Stomach (tissue), 9 donors: ENCODE data around the gene SCN8A. TPM values are rescaled to one million over a fixed set of nuclear protein-coding genes. Genes with fewer than 3 reads are reported as not detected.

Experiments used
- DNase-seq, 2 donors: peaks; one replicate each; pipeline versions ENCODE4 v3.0.0 to v3.0.0-alpha.2; 2013 to 2019
- H3K27ac ChIP-seq, 5 donors: fragments of 200-600 bp in 4 of 5; sonication (generic) in 4 of 5; one replicate each; pipeline ENCODE4 v1.5.1; 2013 to 2019; ENCODE audit warnings: mild to moderate bottlenecking in 1 of 5, moderate library complexity in 1 of 5
- H3K27me3 ChIP-seq, 3 donors: fragments of 200-600 bp; sonication (generic); one replicate each; pipeline ENCODE4 v1.5.1; 2017 to 2019; ENCODE audit warnings: mixed run types in 1 of 3
- H3K36me3 ChIP-seq, 4 donors: fragments of 200-600 bp; sonication (generic); 1 replicate in 3 of 4; 2 replicates in 1 of 4; pipeline ENCODE4 v1.5.1; 2016 to 2019
- H3K4me1 ChIP-seq, 4 donors: fragments of 200-600 bp; sonication (generic); one replicate each; pipeline ENCODE4 v1.5.1; 2016 to 2019
- H3K4me3 ChIP-seq, 4 donors: fragments of 200-600 bp; sonication (generic) in 3 of 4; one replicate each; pipeline ENCODE4 v1.5.1; 2016 to 2019; ENCODE audit warnings: mild to moderate bottlenecking in 1 of 4
- H3K9me3 ChIP-seq, 4 donors: fragments of 200-600 bp; sonication (generic); one replicate each; pipeline ENCODE4 v1.5.1; 2016 to 2019
- EP300 ChIP-seq: sonication (generic); formaldehyde crosslinking; IDR thresholded peaks from one replicate; pipeline ENCODE4 v1.6.1; 2017; ENCODE audit warnings: antibody characterized with exemption
- POLR2A ChIP-seq, 4 donors: fragments of 450-650 bp; IDR thresholded peaks; one replicate each; pipeline ENCODE4 v1.6.1; 2016; ENCODE audit warnings: antibody characterized with exemption in 4 of 4, control low read depth in 2 of 4, mild to moderate bottlenecking in 1 of 4, moderate library complexity in 1 of 4
- POLR2AphosphoS5 ChIP-seq, 3 donors: sonication (generic); formaldehyde crosslinking; IDR thresholded peaks; one replicate each; pipeline ENCODE4 v1.6.1; 2016; ENCODE audit warnings: antibody characterized with exemption in 3 of 3
- WGBS, 5 donors: extraction: QIAGEN DNeasy Blood & Tissue Kit in 3 of 5; methylation state at CpG; one replicate each; pipeline versions ENCODE4 v1.1.5 to v1.1.7; 2013 to 2018; 5-methylcytosine and 5-hydroxymethylcytosine counted together
- intact Hi-C: fragments of 100-400 bp; cut with DNase I; formaldehyde crosslinking; loops from one replicate; pipeline ENCODE4 v1.15.1; 2023; ENCODE audit warnings: low total_unique reads
- polyA plus RNA-seq, 3 donors: library from polyadenylated mRNA; stranded (reverse); fragments of 200-250 nt; gene quantifications; one replicate each; pipeline ENCODE4 v1.2.3, GENCODE V29; 2013
- total RNA-seq, 5 donors: library from RNA; depleted of rRNA; stranded (reverse); fragments of >200 nt; gene quantifications; one replicate each; pipeline versions ENCODE4 v1.1.0 to v1.2.3, GENCODE V29; 2014 to 2016
- TF ChIP-seq, protein P1 (sequence below), 7 experiments: fragments of 450-650 bp in 4 of 7; fragments of 200-600 bp in 3 of 7; sonication (generic) in 3 of 7; IDR thresholded peaks; one replicate each; pipeline ENCODE4 v1.5.1; 2016 to 2019; ENCODE audit warnings: antibody characterized with exemption in 7 of 7, control low read depth in 2 of 7, mild to moderate bottlenecking in 1 of 7
- donor health status: healthy with polysubstance abuse.
- donor health status: Bipolar disorder and iron deficiency.
- donor health status: healthy.

Gene SCN8A
- total and polyA plus RNA-seq, 8 donors, result 0.08 to 19.6 (median 1.2) TPM

DNA sequence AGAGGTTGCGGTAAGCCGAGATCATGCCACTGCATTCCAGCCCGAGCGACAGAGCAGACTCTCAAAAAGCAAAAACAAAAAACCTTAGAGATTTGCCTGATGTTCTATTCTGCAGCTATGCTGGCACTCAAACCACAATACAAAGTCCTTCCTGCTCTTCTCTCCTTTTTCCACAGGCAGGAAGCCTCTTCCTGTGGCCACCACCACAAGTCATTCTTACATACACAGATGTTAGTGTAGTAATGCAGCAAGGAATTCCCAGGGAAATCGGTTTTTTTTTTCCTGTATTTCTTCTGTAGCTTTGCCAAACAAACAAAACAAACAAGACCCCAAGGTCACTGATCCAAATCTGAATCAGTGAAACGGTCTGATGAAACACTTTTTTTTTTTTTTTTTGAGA lies 153.2 kb downstream of the SCN8A start:
- intact Hi-C loops, result no loop called here
- peaks cover 0 to 3% (median 0%) of the 10 kb centered on the region in 3 donors for H3K27me3 ChIP-seq
- 52 to 61% (median 57%) methylated on average over 6 of the region's 6 CpGs for WGBS, 5 donors
- TF ChIP-seq, protein P1, sequence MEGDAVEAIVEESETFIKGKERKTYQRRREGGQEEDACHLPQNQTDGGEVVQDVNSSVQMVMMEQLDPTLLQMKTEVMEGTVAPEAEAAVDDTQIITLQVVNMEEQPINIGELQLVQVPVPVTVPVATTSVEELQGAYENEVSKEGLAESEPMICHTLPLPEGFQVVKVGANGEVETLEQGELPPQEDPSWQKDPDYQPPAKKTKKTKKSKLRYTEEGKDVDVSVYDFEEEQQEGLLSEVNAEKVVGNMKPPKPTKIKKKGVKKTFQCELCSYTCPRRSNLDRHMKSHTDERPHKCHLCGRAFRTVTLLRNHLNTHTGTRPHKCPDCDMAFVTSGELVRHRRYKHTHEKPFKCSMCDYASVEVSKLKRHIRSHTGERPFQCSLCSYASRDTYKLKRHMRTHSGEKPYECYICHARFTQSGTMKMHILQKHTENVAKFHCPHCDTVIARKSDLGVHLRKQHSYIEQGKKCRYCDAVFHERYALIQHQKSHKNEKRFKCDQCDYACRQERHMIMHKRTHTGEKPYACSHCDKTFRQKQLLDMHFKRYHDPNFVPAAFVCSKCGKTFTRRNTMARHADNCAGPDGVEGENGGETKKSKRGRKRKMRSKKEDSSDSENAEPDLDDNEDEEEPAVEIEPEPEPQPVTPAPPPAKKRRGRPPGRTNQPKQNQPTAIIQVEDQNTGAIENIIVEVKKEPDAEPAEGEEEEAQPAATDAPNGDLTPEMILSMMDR (IDR thresholded peaks at IDR 0.05), result no peak
- TF ChIP-seq POLR2A (IDR thresholded peaks at IDR 0.05), result no peak
- TF ChIP-seq EP300, result no peak
- no peak for TF ChIP-seq POLR2AphosphoS5 (IDR thresholded peaks at IDR 0.05)
- H3K27ac ChIP-seq, result no peak overlapping the region
- no peaks in the 10 kb centered on the region for H3K36me3 ChIP-seq
- peaks cover 0 to 25% (median 17%) of the 10 kb centered on the region in 4 donors for H3K9me3 ChIP-seq
- H3K4me1 ChIP-seq, result no peaks in the 10 kb centered on the region
- no peak overlapping the region for H3K4me3 ChIP-seq
- no peak for DNase-seq

DNA sequence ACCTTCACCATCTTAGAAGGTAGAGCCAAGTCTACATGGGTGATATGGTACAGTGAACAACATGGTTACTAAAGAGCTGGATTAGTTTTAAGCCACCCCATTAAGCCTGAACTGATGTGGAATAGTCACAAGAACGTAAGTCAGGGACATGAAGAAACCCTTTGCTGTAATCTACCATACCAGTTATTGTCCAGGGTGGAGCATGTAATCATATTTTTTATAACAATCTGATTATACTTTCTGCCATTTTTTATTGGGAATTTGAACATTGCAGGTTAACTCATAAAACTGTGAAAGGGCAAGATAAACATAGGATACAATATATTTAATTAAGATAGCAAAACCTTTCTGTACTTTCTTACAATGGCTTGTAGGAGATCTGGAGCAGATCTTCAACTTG lies 153.9 kb downstream of the SCN8A start:
- Histone ChIP-seq H3K36me3 (no peaks in the 10 kb centered on the region), H3K4me1 (no peaks in the 10 kb centered on the region), H3K27me3 (peaks cover 0 to 3% (median 0%) of the 10 kb centered on the region in 3 donors), H3K4me3 (no peak overlapping the region), H3K9me3 (peaks cover 0 to 22% (median 15%) of the 10 kb centered on the region in 4 donors), H3K27ac (no peak overlapping the region)
- WGBS, 5 donors, result 90 to 93% (median 90%) methylated on average over 1 of the region's 1 CpG
- no peak for TF ChIP-seq POLR2A (IDR thresholded peaks at IDR 0.05)
- no peak for TF ChIP-seq POLR2AphosphoS5 (IDR thresholded peaks at IDR 0.05)
- TF ChIP-seq EP300, result no peak
- TF ChIP-seq, protein P1 (IDR thresholded peaks at IDR 0.05), result no peak
- intact Hi-C loops, result no loop called here
- DNase-seq, result no peak

- H3K27me3 ChIP-seq, result peaks cover 0 to 3% (median 0%) of the 10 kb centered on the region in 3 donors
- no peaks in the 10 kb centered on the region for H3K36me3 ChIP-seq
- H3K27ac ChIP-seq, result no peak overlapping the region
- intact Hi-C loops, result no loop called here
- TF ChIP-seq, protein P1 (IDR thresholded peaks at IDR 0.05), result no peak
- no peak for TF ChIP-seq POLR2AphosphoS5 (IDR thresholded peaks at IDR 0.05)
- TF ChIP-seq POLR2A (IDR thresholded peaks at IDR 0.05), result no peak
- TF ChIP-seq EP300, result no peak
- DNase-seq, result no peak
- WGBS, 5 donors, result 90 to 97% (median 95%) methylated on average over 4 of the region's 4 CpGs
- H3K4me1 ChIP-seq, result no peaks in the 10 kb centered on the region
- peaks cover 0 to 8% (median 4%) of the 10 kb centered on the region in 4 donors for H3K9me3 ChIP-seq
- no peak overlapping the region for H3K4me3 ChIP-seq
These were observed 155.4 kb downstream of the SCN8A start for GRCh38 chr12:51746416-51746815.

DNA sequence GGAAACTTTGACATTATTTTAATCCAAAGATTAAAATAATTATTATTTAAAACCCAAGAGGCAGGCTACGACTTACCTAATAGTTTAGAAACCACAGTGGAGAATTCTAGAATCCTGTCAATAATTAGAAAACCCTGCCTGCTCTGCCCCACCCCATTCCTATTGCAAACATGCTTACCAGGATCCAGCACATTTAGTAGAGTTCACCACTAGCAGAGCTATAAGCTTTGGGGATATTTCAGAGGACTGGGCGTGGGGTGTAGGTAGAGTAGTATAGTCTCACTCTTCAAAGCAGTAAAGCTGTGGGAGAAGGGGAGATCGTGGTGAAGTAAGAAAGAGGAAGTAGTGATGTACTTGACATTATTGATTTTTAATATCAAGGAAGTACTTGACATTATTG lies 157.2 kb downstream of the SCN8A start:
- Histone ChIP-seq H3K27ac (no peak overlapping the region), H3K4me3 (no peak overlapping the region), H3K27me3 (peaks cover 0 to 3% (median 0%) of the 10 kb centered on the region in 3 donors), H3K36me3 (no peaks in the 10 kb centered on the region), H3K9me3 (no peaks in the 10 kb centered on the region), H3K4me1 (peaks cover 0 to 7% (median 0%) of the 10 kb centered on the region in 4 donors)
- TF ChIP-seq, protein P1 (IDR thresholded peaks at IDR 0.05), result no peak
- TF ChIP-seq POLR2A (IDR thresholded peaks at IDR 0.05) (no peak), POLR2AphosphoS5 (IDR thresholded peaks at IDR 0.05) (no peak), EP300 (no peak)
- 37 to 52% (median 43%) methylated on average over 3 of the region's 3 CpGs for WGBS, 5 donors
- intact Hi-C loops, result no loop called here
- peak in 1 of 2 donors; percentile 22 for DNase-seq
